Panc1 (cell line): ENCODE measurements around the gene HPN. TPM values are rescaled to one million over a fixed set of nuclear protein-coding genes. Genes with fewer than 3 reads are reported as not detected.

Experiments
- ATAC-seq: fragments of 200-7000 bp; cut with Tn5 transposase; 2 replicates; pipeline ENCODE4 v1.9.1; 2020; ENCODE audit warnings: mild to moderate bottlenecking, moderate library complexity
- BruUV-seq: library from RNA; stranded (reverse); fragments of 400-500 nt; replicated peaks from 2 replicates; lab custom pipeline; 2021; lab: Mats Ljungman, UMichigan
- CTCF ChIA-PET: fragments of 300-600 bp; sonication (Branson Sonifier 250); formaldehyde crosslinking; loops from one replicate; lab custom pipeline; 2022; ENCODE audit warnings: antibody characterized with exemption; lab: Charles Lee
- POLR2A ChIA-PET: fragments of 300-600 bp; sonication (Branson Sonifier 250); formaldehyde crosslinking; loops from one replicate; lab custom pipeline; 2022; ENCODE audit warnings: antibody characterized with exemption; lab: Charles Lee
- DNase-seq: peaks from one replicate; pipeline ENCODE4 v3.0.0-alpha.2; 2010; ENCODE audit warnings: low read depth, low spot score
- H3K27ac ChIP-seq: 2 replicates; pipeline ENCODE4 v1.5.1; 2011; ENCODE audit warnings: mild to moderate bottlenecking, low read length, inconsistent platforms
- H3K27me3 ChIP-seq: fragments of 200-500 bp; sonication (Bioruptor generic); 2 replicates; pipeline ENCODE4 v1.6.0; 2014; ENCODE audit warnings: low read length, inconsistent platforms; ENCODE audit not compliant: control insufficient read depth, insufficient read depth
- H3K36me3 ChIP-seq: fragments of 200-500 bp; sonication (Bioruptor generic); 2 replicates; pipeline ENCODE4 v1.5.1; 2014; ENCODE audit warnings: inconsistent platforms, mild to moderate bottlenecking, low read length, moderate library complexity; ENCODE audit not compliant: control insufficient read depth, insufficient read depth
- H3K4me1 ChIP-seq: 2 replicates; pipeline ENCODE4 v1.5.1; 2011; ENCODE audit warnings: inconsistent platforms, mild to moderate bottlenecking, low read length, moderate library complexity; ENCODE audit not compliant: control insufficient read depth, insufficient read depth
- H3K4me3 ChIP-seq, 2 experiments: 2 replicates each; pipeline ENCODE4 v1.5.1; 2011 to 2012; ENCODE audit warnings: low read depth in 2 of 2, low read length in 2 of 2, mild to moderate bottlenecking in 2 of 2, inconsistent platforms in 1 of 2, moderate library complexity in 1 of 2
- H3K9me3 ChIP-seq: fragments of 200-500 bp; sonication (Bioruptor generic); 2 replicates; pipeline ENCODE4 v1.5.1; 2014; ENCODE audit warnings: low read depth, mild to moderate bottlenecking, inconsistent platforms, low read length, moderate library complexity; ENCODE audit not compliant: control insufficient read depth, insufficient read depth
- CTCF ChIP-seq: fragments of 450-650 bp; IDR thresholded peaks from 2 replicates; pipeline ENCODE4 v1.5.1; 2017; ENCODE audit warnings: mild to moderate bottlenecking
- POLR2AphosphoS5 ChIP-seq: IDR thresholded peaks from 2 replicates; pipeline ENCODE4 v1.6.1; 2012; ENCODE audit warnings: mild to moderate bottlenecking, low read depth, low read length, moderate library complexity
- SIN3A ChIP-seq: IDR thresholded peaks from 2 replicates; pipeline ENCODE4 v1.6.1; 2012; ENCODE audit warnings: low read depth, mild to moderate bottlenecking, low read length, moderate library complexity, borderline replicate concordance; ENCODE audit not compliant: insufficient read depth
- TCF7L2 ChIP-seq: IDR thresholded peaks from 2 replicates; pipeline ENCODE4 v1.6.1; 2011; ENCODE audit warnings: mild to moderate bottlenecking, low read depth, low read length, inconsistent platforms
- in situ Hi-C: cut with HindIII; loops from 2 replicates; pipeline ENCODE4 v1.10.0; 2016; ENCODE audit warnings: low sequenced_read_pairs, low pct_unique_long_range_greater_than_20kb
- intact Hi-C: fragments of 100-400 bp; cut with micrococcal nuclease; formaldehyde crosslinking; loops from one replicate; pipeline ENCODE4 v1.10.0; 2022; ENCODE audit not compliant: unreplicated experiment
- total RNA-seq: library from RNA; stranded (reverse); gene quantifications from one replicate; pipeline ENCODE4 v1.2.1, GENCODE V29; 2021; ENCODE audit not compliant: unreplicated experiment
- TF ChIP-seq, protein P1 (sequence below), 2 experiments: IDR thresholded peaks; 2 replicates each; pipeline ENCODE4 v1.6.1; 2011 to 2012; ENCODE audit warnings: low read depth in 2 of 2, control low read depth in 1 of 2, low read length in 1 of 2, mild to moderate bottlenecking in 1 of 2, moderate library complexity in 1 of 2; ENCODE audit not compliant: insufficient read depth in 1 of 2

Gene HPN
- total RNA-seq, 1 experiment from 2014 or later: 0.08 TPM

- H3K27ac ChIP-seq: no peak overlapping the region
- H3K36me3 ChIP-seq: no peaks in the 10 kb centered on the region
- no peak for ATAC-seq
- H3K4me1 ChIP-seq: no peaks in the 10 kb centered on the region
- H3K9me3 ChIP-seq: no peaks in the 10 kb centered on the region
- H3K27me3 ChIP-seq: no peaks in the 10 kb centered on the region
- CTCF ChIA-PET: interaction anchor here (0.5 to 0.6 kb wide), 2 partner anchors 8 to 14 kb away, joined by 3 to 6 read pairs; no protein-coding TSS in a partner anchor
- POLR2A ChIA-PET: no interaction called here
- no peak overlapping the region for H3K4me3 ChIP-seq
- intact Hi-C loops (loop anchor here (10.0 kb wide), 1 partner anchor 48 kb away; no protein-coding TSS in a partner anchor), in situ Hi-C loops (no loop called here)
- no peak for TF ChIP-seq TCF7L2
- no peak for TF ChIP-seq CTCF
- no TSS peak for BruUV-seq
- DNase-seq: no peak
These were observed 4.9 kb downstream of the HPN start for GRCh38 chr19:35046461-35046860.

GRCh38 chr19:35048911-35049411 is 7.4 kb downstream of the HPN start:
- ChIA-PET POLR2A (interaction anchor here (0.6 kb wide), 1 partner anchor 431 kb away, joined by 4 read pairs; no protein-coding TSS in a partner anchor), CTCF (interaction anchor here (0.6 kb wide), 2 partner anchors 19 to 509 kb away, joined by 3 to 7 read pairs; no protein-coding TSS in a partner anchor)
- H3K4me1 ChIP-seq: no peaks in the 10 kb centered on the region

More at GRCh38 chr19:35048911-35049411, 7.4 kb downstream of the HPN start:
- no peak for ATAC-seq
- TF ChIP-seq SIN3A (no peak), TCF7L2 (no peak), CTCF (no peak), POLR2AphosphoS5 (no peak)
- TF ChIP-seq, protein P1, sequence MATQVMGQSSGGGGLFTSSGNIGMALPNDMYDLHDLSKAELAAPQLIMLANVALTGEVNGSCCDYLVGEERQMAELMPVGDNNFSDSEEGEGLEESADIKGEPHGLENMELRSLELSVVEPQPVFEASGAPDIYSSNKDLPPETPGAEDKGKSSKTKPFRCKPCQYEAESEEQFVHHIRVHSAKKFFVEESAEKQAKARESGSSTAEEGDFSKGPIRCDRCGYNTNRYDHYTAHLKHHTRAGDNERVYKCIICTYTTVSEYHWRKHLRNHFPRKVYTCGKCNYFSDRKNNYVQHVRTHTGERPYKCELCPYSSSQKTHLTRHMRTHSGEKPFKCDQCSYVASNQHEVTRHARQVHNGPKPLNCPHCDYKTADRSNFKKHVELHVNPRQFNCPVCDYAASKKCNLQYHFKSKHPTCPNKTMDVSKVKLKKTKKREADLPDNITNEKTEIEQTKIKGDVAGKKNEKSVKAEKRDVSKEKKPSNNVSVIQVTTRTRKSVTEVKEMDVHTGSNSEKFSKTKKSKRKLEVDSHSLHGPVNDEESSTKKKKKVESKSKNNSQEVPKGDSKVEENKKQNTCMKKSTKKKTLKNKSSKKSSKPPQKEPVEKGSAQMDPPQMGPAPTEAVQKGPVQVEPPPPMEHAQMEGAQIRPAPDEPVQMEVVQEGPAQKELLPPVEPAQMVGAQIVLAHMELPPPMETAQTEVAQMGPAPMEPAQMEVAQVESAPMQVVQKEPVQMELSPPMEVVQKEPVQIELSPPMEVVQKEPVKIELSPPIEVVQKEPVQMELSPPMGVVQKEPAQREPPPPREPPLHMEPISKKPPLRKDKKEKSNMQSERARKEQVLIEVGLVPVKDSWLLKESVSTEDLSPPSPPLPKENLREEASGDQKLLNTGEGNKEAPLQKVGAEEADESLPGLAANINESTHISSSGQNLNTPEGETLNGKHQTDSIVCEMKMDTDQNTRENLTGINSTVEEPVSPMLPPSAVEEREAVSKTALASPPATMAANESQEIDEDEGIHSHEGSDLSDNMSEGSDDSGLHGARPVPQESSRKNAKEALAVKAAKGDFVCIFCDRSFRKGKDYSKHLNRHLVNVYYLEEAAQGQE (IDR thresholded peaks at IDR 0.05; ENCODE audit: insufficient read depth in 1 of 2, low read depth in 2 of 2, low read length in 1 of 2): no peak
- Histone ChIP-seq H3K36me3 (no peaks in the 10 kb centered on the region), H3K9me3 (no peaks in the 10 kb centered on the region), H3K27ac (no peak overlapping the region), H3K27me3 (no peaks in the 10 kb centered on the region), H3K4me3 (no peak overlapping the region)
- in situ Hi-C loops (no loop called here), intact Hi-C loops (loop anchor here (10.0 kb wide), 1 partner anchor 46 kb away; no protein-coding TSS in a partner anchor)
- DNase-seq: no peak
- BruUV-seq: no TSS peak
